Measurements from ENCODE around the gene ANXA6. TPM values are rescaled to one million over a fixed set of nuclear protein-coding genes. Genes with fewer than 3 reads are reported as not detected.
A peak's percentile ranks its signal among the peaks of the same experiment; 100 is the strongest.

ANXA6 gene
- total RNA-seq, 4 donors from 2014 or later: 91.6 to 164 (median 142) TPM

DNA sequence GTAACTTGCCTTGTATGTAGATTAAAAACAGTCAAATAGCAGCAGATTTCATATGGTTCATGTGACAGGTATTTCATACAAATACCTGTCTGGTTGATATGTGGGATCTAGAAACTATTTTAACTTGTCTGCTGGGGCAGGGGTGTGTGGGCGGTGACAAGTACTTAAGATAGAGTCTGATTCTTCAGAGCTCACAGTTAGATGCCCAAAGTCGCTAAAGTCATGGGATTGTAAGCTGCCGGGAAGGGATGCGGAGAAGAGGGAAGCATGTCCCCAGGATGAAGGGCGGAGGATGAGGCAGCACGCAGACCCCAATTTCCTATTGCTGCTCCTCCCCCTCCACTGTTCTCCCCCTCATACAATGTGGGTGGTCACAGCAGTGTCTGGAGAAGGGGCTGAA lies 13.3 kb downstream of the ANXA6 start:
- intact Hi-C loops (cut with DNase I; ENCODE audit: low total_unique reads): no loop called here
- DNase-seq (no peak), ATAC-seq (no peak)
- no peaks in the 10 kb centered on the region for H3K27me3 ChIP-seq
- H3K4me3 ChIP-seq: no peak overlapping the region
- peaks cover 0 to 2% of the 10 kb centered on the region in 2 donors for H3K36me3 ChIP-seq
- H3K9me3 ChIP-seq: no peaks in the 10 kb centered on the region
- peak overlapping the region in 2 of 4 donors; percentile 13 to 25 for H3K27ac ChIP-seq
- in situ Hi-C loops (cut with MboI; ENCODE audit: low sequenced_read_pairs in 4 of 4): loop anchor here in 1 of 4 donors (25.0 kb wide), 1 partner anchor 93 kb away; no protein-coding TSS in a partner anchor
- H3K4me1 ChIP-seq: peaks cover 69 to 85% of the 10 kb centered on the region in 2 donors
- no peak for TF ChIP-seq POLR2A (IDR thresholded peaks at IDR 0.05)
- TF ChIP-seq, protein P1, sequence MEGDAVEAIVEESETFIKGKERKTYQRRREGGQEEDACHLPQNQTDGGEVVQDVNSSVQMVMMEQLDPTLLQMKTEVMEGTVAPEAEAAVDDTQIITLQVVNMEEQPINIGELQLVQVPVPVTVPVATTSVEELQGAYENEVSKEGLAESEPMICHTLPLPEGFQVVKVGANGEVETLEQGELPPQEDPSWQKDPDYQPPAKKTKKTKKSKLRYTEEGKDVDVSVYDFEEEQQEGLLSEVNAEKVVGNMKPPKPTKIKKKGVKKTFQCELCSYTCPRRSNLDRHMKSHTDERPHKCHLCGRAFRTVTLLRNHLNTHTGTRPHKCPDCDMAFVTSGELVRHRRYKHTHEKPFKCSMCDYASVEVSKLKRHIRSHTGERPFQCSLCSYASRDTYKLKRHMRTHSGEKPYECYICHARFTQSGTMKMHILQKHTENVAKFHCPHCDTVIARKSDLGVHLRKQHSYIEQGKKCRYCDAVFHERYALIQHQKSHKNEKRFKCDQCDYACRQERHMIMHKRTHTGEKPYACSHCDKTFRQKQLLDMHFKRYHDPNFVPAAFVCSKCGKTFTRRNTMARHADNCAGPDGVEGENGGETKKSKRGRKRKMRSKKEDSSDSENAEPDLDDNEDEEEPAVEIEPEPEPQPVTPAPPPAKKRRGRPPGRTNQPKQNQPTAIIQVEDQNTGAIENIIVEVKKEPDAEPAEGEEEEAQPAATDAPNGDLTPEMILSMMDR (IDR thresholded peaks at IDR 0.05 in 4 of 5, conservative IDR thresholded peaks at IDR 0.05 in 1 of 5): no peak

DNA sequence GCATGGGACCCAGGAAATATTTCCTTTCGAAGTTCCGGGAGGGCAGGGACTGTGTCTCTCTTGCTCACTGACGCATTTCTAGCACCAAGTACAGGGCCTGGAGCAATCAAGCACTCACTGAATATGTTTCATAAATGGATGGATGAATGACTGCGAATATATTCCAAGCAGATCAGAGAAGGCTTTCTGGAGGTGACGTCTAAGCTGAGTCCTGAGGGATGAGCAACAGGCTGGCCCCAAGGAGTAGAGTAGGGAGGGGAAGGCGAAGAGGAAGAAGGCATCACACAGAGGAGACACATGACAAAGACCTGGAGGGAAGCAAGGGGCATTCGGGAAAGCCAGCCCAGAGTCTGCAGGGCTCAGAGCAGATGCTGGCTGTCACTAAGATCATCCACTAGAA lies 13.9 kb downstream of the ANXA6 start:
- ATAC-seq: no peak
- no peaks in the 10 kb centered on the region for H3K9me3 ChIP-seq
- H3K27ac ChIP-seq: peak overlapping the region in 2 of 4 donors; percentile 15 to 25
- TF ChIP-seq POLR2A (IDR thresholded peaks at IDR 0.05): no peak
- TF ChIP-seq, protein P1 (IDR thresholded peaks at IDR 0.05 in 4 of 5, conservative IDR thresholded peaks at IDR 0.05 in 1 of 5): no peak
- in situ Hi-C loops (cut with MboI; ENCODE audit: low sequenced_read_pairs in 4 of 4) (loop anchor here in 1 of 4 donors (25.0 kb wide), 1 partner anchor 94 kb away; no protein-coding TSS in a partner anchor), intact Hi-C loops (cut with DNase I; ENCODE audit: low total_unique reads) (no loop called here)
- no peak overlapping the region for H3K4me3 ChIP-seq
- peaks cover 0 to 8% of the 10 kb centered on the region in 2 donors for H3K36me3 ChIP-seq
- H3K4me1 ChIP-seq: peaks cover 69 to 84% of the 10 kb centered on the region in 2 donors
- H3K27me3 ChIP-seq: no peaks in the 10 kb centered on the region
- DNase-seq: no peak

DNA sequence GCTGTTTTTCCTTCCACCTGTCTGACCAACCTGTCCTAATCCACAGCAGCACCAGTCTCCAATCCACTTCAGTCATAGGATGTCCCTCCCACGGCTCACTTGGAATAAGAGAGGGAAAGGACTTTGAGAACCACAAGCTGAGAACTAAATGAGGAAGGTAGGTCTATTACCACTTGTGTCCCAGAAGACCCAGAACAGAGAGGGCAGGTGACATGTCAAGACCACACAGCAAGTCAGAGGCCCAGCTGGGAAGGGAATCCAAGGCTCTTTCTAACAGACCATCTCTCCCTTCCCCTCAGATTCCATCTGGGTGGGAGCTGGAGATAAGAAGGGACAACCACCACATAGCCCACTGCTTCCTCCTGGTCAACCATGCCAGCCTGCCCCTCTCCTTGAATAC lies 14.6 kb downstream of the ANXA6 start:
- TF ChIP-seq POLR2A (IDR thresholded peaks at IDR 0.05): no peak
- TF ChIP-seq, protein P1 (IDR thresholded peaks at IDR 0.05 in 4 of 5, conservative IDR thresholded peaks at IDR 0.05 in 1 of 5): no peak
- Histone ChIP-seq H3K4me3 (no peak overlapping the region), H3K27ac (peak overlapping the region; percentile 73 to 84 (median 79)), H3K9me3 (no peaks in the 10 kb centered on the region), H3K27me3 (no peaks in the 10 kb centered on the region), H3K4me1 (peaks cover 64 to 76% of the 10 kb centered on the region in 2 donors), H3K36me3 (peaks cover 0 to 15% of the 10 kb centered on the region in 2 donors)
- in situ Hi-C loops (cut with MboI; ENCODE audit: low sequenced_read_pairs in 4 of 4) (loop anchor here in 1 of 4 donors (25.0 kb wide), 1 partner anchor 94 kb away; no protein-coding TSS in a partner anchor), intact Hi-C loops (cut with DNase I; ENCODE audit: low total_unique reads) (no loop called here)
- no peak for DNase-seq
- ATAC-seq: no peak

DNA sequence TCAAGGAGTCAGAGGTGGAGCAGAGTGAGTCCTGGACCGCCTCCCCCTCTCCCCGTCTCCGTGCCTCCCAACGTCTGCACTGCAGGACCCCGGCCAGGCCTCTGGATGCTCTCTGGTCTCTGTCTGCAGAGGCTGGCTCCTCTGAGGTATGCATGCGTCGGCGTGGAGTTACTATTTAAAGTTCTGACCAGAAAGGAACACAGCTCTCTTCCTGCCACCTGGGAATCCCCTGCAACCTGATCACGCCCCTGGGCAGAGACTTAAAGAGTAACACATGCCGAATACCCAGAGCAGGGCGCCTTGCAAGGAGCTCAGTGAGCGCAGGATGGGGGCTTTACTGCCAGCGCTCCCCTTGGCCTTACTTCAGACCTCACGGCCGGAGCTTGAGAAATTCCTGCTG lies 16.0 kb downstream of the ANXA6 start:
- peak; percentile 94 for ATAC-seq

More for the DNA sequence above, 16.0 kb downstream of the ANXA6 start:
- Histone ChIP-seq H3K27ac (peak overlapping the region; percentile 73 to 84 (median 79)), H3K4me3 (peak overlapping the region in 2 of 4 donors; percentile 9 to 26), H3K36me3 (peaks cover 1 to 29% of the 10 kb centered on the region in 2 donors), H3K27me3 (no peaks in the 10 kb centered on the region), H3K4me1 (peaks cover 50 to 63% of the 10 kb centered on the region in 2 donors), H3K9me3 (no peaks in the 10 kb centered on the region)
- DNase-seq: peak; percentile 73 to 89
- TF ChIP-seq, protein P1 (IDR thresholded peaks at IDR 0.05 in 4 of 5, conservative IDR thresholded peaks at IDR 0.05 in 1 of 5): no peak
- TF ChIP-seq POLR2A (IDR thresholded peaks at IDR 0.05): peak; percentile 49 to 54
- in situ Hi-C loops (cut with MboI; ENCODE audit: low sequenced_read_pairs in 4 of 4) (loop anchor here in 1 of 4 donors (25.0 kb wide), 1 partner anchor 96 kb away; no protein-coding TSS in a partner anchor), intact Hi-C loops (cut with DNase I; ENCODE audit: low total_unique reads) (loop anchor here (1.0 to 2.0 kb wide), 3 partner anchors 15 to 97 kb away; partner anchors contain the start of gene ANXA6)

All from gastrocnemius medialis (tissue), 4 donors.